Activated T-helper 1 cell treated with Interleukin-2 at 50 U/mL for 16 hours (primary cell): ENCODE results near the gene MT1G.
"Not testable (repeated sequence)": the region's sequence is repeated elsewhere in the genome, so short reads cannot be mapped to it uniquely, and the experiment has no call there.

Experiments used
- DNase-seq: peaks from one replicate; pipeline ENCODE4 v3.0.0-alpha.2; 2020; ENCODE audit warnings: low read depth

The MT1G gene

DNA sequence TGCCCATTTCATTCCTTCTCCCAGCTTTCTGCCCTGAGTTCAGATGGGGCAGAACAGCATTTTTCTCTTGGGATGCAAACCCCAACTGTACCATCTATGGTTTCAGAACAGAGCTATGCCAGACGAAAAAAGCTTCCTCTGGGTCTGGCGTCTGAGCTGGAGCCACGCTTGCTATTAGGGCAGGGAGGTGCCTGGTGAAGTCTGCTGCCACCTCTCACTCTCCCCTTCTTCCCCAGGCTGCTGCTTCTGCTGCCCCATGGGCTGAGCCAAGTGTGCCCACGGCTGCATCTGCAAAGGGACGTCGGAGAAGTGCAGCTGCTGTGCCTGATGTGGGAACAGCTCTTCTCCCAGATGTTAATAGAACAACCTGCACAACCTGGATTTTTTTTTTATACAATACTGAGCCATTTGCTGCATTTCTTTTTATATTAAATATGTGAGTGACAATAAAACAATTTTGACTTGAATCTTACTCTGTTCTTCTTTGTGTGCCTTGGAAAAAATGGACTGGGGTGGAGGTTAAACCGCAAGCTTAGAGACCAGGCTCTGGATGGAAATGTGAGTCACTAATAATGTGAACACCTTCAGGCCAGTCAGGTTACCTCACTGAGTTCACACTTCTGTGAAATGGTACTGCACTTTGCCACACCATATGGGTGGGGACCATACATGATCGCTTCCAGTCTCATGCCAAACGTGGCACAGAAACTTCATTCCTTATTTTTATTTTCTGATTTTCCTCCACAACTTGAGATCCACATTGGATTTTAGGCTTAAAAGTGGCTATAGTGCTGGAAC lies 31.1 kb downstream of the MT1G start:
- DNase-seq, result no peak

DNA sequence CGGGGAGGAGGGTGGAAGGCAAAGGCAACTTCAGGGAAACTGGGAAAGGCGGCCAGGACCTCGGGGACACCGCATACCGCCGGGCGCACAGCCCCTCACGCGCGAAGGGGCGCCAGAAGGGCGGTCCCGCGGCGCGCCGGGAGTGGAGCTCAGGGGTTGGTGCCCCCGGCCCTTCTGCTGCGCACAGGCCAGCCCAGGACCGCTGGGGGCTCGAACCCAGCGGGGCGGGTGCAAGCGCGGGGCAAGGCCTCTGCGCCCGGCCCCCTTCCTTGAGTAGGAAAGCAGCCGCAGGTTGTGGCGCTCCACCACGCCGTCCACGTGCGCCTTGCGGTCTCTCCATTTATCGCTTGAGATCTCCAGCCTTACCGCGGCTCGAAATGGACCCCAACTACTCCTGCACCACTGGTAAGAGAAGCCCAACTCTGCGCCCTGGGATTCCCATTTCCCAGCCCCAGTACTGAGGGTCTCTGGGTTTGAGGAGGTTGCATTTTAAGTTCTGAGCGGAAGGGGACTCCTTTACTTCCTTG lies 32.4 kb downstream of the MT1G start:
- DNase-seq, result no peak

DNA sequence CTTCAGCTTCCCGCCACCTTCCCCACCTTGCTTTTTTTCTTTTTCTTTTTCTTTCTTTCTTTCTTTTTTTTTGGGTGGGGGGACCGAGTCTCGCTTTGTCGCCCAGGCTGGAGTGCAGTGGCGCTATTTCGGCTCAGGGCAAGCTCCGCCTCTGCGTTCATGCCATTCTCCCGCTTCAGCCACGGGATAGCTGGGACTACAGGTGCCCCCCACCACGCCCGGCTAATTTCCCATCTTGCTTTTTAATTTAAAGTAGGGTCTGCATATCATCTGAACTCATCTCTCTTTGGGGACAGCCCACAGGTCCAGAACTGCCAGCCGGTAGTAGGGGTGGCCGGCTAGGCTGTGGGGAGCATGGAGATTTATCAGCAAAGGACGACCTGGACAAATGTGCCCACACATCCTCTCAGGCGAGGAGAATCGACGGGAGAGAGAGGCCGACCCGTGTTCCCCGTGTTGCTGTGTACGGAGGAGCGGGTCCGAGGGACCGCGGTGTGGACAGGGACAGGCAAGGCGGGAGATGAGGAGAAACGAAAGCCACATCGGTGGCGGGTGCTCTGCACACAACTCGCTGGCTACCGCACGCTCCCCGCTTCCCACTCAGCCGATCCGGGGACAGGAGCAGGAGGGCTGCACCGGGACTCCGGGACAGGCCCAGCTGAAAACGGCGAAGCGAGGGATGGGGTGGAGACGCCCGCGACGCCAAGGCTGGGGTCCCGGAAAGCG lies 33.0 kb downstream of the MT1G start:
- no peak for DNase-seq

DNA sequence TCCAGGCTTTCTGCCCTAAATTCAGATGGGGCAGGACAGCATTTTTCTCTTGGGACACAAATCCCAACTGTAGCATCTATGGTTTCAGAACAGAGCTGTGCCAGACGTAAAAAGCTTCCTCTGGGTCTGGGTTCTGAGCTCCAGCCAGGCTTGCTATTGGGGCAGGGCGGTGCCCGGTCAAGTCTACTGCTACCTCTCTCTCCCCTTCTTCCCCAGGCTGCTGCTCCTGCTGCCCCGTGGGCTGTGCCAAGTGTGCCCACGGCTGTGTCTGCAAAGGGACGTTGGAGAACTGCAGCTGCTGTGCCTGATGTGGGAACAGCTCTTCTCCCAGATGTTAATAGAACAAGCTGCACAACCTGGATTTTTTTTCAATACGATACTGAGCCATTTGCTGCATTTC lies 34.3 kb downstream of the MT1G start:
- no peak for DNase-seq

DNA sequence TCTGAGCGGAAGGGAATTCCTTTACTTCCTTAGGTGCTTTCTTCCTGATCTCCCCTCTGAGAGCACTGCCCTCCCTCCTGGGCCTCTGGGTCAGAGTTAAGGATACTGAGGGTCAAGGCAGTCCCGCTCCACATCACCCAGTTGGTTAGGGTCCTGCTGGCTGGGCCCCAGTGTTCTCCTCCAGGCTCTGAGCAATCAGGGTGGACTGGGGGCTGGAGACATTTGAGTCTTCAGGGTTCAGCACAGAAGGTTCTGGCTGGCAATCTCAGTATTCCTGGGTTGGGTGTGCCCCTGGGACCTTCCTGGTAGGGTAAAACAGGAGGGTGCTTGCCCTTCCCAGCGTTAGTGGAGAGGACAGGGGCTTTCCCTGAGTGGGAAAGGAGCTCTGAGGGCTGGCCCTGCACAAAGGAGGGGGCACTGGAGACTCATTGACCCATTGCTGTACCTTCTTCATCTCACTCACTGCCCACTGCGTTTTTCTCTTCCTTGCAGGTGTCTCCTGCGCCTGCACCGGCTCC lies 35.0 kb downstream of the MT1G start:
- no peak for DNase-seq

DNA sequence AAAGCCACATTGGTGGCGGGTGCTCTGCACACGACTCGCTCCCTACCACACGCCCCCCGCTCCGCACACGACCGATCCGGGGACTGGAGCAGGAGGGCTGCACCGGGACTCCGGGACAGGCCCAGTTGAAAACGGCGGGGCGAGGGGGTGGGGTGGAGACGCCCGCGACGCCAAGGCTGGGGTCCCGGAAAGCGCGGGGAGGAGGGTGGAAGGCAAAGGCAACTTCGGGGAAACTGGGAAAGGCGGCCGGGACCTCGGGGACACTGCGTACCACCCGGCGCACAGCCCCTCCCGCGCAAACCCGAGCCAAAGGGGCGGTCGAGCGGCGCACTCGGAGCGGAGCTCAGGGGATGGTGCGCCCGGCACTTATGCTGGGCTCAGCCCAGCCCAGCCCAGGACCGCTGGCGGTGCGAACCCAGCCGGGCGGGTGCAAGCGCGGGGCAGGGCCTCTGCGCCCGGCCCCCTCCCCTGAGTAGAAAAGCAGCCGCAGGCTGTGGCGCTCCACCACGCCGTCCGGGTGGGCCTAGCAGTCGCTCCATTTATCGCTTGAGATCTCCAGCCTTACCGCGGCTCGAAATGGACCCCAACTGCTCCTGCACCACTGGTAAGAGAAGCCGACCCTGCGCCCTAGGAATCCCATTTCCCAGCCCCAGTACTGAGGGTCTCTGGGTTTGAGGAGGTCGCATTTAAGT lies 35.6 kb downstream of the MT1G start, which contains the start of gene MT1M:
MT1M (plus strand) TSS at position 504 of the 692 bp plus-strand sequence; CDS start at position 577, 73 bp downstream.
- no peak for DNase-seq

DNA sequence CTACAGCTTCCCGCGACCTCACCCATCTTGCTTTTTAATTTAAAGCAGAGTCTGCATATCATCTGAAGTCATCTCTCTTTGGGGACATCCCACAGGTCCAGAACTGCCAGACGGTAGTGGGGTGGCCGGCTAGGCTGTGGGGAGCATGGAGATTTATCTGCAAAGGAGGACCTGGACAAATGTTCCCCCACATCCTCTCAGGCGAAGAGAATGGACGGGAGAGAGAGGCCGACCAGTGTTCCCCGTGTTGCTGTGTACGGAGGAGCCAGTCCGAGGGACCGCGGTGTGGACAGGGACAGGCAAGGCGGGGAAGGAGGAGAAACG lies 36.1 kb downstream of the MT1G start:
- no peak for DNase-seq

DNA sequence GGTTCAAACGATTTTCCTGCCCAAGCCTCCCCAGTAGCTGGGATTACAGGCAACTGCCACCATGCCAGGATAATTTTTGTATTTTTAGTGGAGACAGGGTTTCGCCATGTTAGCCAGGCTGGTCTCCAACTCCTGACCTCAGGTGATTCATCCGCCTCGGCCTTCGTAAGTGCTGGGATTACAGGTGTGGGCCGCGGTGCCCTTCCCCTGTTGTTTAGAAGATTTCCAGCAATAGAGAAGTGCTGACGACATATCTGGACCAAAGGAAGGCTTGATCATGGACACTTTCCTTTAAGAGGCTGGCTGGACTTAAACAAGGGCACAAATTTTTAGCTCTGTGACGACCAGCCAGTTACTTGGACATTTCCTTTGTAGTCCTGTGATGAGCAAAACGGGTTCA lies 36.7 kb downstream of the MT1G start:
- DNase-seq, result no peak

DNA sequence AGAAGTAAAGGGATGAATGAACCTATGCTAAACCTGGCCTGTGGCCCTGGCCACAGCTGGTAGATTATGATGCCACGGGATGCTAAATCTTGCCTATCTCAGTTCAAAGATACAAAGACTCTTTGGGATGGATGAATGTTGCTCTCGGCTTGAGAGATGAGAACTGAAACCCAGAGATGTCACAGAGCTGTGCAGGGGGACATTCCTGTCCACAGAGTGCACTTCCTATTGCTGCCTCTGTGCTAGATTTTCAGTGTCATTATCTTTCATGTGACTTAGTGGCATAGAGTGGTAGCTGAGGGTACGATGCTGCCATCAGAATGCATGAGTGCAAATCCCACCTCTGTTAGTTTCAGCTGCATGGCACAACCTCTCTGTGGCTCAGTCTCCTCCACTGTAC lies 37.7 kb downstream of the MT1G start:
- DNase-seq, result no peak

DNA sequence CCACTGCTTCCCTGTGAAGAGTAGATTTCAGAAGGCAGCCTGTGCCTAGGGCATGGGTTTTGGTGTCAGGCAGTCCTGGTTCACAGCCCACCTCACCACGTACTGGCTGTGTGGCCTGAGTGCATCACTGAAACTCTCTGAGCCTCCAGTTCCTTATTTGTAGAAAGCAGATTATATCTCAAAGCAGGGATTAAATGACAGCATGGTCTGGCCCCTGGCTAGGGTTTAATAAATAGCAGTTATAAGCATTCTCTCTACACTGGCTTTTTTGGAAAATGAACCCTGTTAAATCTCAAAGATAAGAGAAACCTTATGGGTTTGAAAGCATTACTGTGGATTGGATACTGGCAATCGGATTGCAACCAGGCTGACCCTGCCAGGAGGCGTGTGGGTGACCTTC lies 38.3 kb downstream of the MT1G start:
- no peak for DNase-seq

DNA sequence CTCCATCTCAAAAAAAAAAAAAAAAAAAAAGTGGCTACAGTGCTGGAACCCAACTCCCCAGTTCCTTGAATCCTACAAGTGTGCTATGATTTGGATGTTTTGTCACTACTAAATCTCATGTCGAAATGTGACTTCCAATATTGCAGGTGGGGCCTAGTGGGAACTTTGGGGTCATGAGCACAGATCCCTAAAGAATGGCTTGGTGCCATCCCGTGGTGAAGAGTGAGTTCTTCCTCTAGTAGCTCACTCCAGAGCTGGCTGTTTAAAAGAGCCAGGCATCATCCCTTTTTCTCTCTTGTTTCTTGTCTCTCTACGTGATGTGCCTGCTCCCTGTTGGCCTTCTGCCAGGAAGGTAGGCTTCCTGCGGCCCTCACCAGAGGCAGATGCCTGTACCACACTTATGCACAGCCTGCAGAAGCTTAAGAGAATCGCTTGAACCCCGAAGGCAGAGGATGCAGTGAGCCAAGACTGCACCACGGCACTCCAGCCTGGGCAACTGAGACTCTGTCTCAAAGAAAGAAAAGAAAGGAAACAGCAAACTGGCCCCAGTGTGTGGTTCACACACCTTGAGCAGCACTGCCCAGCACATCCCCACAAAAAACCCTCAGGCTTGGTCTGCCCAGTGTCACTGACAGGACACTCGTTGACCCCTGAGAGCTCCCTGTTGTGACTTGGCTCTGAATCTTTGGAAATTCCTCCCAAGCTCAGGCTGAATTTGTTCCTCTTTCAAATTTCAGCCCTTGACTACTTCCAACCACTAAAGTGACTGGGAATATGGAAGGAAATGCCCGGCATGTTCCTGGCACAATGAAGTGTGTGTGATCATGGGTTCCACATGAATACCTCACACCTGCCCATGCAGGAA lies 39.1 kb downstream of the MT1G start:
- DNase-seq, result no peak

DNA sequence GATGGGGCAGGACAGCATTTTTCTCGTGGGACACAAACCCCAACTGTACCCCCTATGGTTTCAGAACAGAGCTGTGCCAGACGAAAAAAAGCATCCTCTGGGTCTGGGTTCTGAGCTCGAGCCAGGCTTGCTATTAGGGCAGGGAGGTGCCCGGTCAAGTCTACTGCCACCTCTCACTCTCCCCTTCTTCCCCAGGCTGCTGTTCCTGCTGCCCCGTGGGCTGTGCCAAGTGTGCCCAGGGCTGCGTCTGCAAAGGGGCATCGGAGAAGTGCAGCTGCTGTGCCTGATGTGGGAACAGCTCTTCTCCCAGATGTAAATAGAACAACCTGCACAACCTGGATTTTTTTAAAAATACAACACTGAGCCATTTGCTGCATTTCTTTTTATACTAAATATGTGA lies 41.2 kb downstream of the MT1G start:
- no peak for DNase-seq

DNA sequence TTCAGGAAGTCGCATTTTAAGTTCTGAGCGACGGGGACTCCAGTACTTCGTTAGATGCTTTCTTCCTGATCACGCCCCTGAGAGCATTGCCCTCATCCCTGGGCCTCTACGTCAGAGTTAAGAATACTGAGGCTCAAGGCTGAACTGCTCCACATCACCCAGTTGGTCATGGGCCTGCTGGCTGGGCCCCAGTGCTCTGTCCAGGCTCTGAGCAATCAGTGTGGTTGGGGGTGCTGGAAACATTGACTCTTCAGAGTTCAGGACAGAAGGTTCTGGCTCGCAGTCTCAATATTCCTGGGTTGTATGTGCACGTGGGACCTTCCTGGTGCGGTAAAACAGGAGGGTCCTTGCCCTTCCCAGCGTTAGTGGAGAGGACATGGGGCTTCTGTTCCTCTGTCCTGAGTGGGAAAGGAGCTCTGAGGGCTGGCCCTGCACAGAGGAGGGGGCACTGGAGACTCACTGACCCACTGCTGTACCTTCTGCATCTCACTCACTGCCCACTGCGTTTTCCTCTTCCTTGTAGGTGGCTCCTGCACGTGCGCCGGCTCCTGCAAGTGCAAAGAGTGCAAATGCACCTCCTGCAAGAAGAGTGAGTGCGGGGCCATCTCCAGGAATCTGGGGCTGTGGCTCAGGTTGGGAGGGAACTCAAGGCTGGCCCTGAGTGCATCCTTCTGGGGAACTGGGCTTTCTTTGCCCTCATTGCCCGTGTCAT lies 41.8 kb downstream of the MT1G start:
- DNase-seq, result no peak

DNA sequence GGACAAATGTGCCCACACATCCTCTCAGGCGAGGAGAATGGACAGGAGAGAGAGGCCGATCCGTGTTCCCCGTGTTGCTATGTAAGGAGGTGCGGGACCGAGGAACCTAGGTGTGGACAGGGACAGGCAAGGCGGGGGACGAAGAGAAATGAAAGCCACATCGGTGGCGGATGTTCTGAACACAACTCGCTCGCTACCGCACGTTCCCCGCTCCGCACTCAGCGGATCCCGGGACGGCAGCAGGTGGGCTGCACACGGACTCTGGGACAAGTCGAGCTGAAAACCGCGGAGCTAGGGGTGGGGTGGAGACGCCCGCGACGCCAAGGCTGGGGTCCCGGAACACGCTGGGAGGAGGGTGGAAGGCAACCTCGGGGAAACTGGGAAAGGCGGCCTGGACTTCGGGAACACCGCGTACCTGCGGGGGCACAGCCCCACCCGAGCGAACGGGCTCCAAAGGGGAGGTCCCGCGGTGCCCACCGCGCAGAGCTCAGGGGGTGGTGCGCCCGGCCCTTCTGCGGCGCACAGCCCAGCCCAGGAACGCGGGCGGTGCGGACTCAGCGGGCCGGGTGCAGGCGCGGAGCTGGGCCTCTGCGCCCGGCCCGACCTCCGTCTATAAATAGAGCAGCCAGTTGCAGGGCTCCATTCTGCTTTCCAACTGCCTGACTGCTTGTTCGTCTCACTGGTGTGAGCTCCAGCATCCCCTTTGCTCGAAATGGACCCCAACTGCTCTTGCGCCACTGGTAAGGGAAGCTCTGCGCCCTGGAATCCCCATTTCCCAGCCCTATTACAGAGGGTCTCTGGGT lies 42.5 kb downstream of the MT1G start, which contains the start of gene MT1E:
MT1E (plus strand) TSS at position 642 of the 803 bp plus-strand sequence; CDS start at position 713, 71 bp downstream.
- no peak for DNase-seq

DNA sequence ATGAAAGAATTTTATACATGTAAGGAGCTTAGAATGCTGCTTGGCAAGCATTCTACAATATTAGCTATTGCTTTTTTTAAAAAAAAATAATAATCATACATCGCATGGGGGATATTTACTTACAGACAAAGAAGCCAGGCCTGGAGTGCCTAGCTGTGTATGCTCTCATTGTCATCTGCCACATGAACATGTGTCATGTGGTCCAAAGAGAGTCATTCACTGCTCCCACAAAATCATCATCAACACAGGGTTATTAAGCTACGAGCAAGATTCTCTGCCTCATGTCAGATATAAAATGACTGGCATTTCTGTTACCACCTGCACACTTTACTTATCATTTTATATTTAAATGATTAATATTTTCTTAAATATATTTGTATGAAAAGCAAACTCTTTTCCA lies 44.2 kb downstream of the MT1G start:
- no peak for DNase-seq

DNA sequence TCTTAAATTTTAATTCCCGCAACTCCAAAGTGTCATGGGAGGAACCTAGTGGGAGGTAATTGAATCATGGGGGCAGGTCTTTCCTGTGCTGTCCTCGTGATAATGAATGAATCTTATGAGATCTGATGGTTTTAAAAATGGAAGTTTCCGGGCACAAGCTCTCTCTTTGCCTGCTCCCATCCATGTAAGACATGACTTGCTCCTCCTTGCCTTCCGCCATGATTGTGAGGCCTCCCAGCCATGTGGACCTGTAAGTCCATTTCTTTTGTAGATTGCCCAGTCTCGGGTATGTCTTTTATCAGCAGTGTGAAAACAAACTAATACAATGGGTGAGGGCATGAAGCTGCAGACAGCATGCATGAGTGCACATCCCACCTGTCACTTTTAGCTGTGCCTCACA lies 44.7 kb downstream of the MT1G start:
- DNase-seq, result not testable (repeated sequence)

DNA sequence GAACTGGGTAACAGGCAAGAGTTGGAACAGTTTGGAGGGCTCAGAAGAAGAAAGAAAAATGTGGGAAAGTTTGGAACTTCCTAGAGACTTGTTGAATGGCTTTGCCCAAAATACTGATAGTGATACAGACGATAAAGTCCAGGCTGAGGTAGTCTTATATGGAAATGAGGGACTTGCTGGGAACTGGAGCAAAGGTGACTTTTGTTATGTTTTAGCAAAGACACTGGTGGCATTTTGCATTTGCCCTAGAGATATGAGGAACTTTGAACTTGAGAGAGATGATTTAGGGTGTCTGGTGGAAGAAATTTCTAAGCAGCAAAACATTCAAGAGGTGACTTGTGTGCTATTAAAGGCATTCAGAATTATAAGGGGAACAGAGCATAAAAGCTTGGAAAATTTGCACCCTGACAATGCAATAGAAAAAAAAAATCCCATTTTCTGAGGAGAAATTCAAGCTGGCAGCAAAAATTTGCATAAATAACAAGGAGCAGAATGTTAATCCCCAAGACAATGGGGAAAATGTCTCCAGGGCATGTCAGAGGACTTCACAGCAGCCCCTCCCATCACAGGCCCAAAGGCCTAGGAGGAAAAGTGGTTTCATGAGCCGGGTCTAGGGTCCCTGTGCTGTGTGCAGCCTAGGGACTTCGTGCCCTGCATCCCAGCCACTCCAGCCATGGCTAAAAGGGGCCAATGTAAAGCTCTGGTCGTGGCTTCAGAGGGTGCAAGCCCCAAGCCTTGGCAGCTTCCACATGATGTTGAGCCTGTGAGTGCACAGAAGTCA lies 46.0 kb downstream of the MT1G start:
- not testable (repeated sequence) for DNase-seq

DNA sequence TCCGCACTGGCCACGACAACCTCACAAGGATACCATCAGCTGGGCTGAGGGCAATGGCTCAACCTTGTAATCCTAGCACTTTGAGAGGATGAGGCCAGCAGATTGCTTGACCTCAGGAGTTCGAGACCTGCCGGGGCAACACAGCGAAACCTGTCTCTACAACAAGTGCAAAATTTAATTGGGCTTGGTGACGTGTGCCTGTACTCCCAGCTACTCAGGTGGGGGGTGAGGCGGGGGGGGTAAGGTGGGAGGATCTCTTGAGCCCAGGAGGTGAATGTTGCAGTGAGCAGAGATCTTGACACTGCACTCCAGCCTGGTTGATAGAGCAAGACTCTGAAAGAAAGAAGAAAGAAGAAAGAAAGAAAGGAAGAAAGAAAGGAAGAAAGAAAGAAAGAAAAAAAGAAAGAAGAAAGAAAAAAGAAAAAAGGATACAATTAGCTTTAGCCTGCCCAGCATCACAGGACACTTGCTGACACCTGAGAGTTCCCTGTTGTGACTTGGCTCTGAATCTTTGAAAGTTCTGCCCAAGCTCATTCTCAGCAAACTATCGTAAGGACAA lies 47.4 kb downstream of the MT1G start:
- DNase-seq, result no peak

DNA sequence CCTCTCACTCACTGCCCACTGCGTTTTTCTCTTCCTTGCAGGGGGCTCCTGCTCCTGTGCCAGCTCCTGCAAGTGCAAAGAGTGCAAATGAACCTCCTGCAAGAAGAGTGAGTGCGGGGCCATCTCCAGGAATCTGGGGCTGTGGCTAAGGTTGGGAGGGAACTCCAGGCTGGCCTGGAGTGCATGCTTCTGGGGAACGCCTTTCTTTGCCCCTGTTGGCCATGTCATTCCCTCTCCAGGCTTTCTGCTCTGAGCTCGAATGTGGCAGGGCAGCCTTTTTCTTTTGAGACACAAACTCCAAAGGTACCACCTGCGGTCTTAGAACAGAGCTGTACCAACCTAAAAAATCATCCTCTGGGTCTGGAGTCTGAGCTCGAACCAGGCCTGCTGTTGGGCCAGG lies 49.7 kb downstream of the MT1G start:
- no peak for DNase-seq
